GM19455 (cell line): Measurements from ENCODE around the gene PTPRN2.
"Not testable (repeated sequence)": the region's sequence is repeated elsewhere in the genome, so short reads cannot be mapped to it uniquely, and the experiment has no call there.

Experiments used
- ATAC-seq: cut with Tn5 transposase; IDR thresholded peaks from one replicate; pipeline ENCODE4 v1.9.1; 2021; ENCODE audit not compliant: unreplicated experiment

Gene PTPRN2

GRCh38 chr7:158587162-158588084 lies at the start of gene PTPRN2:
Gene PTPRN2 (minus strand): TSS chr7:158587823.
- peak; percentile 66 for ATAC-seq

GRCh38 chr7:158633055-158633956 lies 45.7 kb upstream of the PTPRN2 start:
- no peak for ATAC-seq

GRCh38 chr7:158631574-158632195 lies 44.1 kb upstream of the PTPRN2 start:
- ATAC-seq = no peak

DNA sequence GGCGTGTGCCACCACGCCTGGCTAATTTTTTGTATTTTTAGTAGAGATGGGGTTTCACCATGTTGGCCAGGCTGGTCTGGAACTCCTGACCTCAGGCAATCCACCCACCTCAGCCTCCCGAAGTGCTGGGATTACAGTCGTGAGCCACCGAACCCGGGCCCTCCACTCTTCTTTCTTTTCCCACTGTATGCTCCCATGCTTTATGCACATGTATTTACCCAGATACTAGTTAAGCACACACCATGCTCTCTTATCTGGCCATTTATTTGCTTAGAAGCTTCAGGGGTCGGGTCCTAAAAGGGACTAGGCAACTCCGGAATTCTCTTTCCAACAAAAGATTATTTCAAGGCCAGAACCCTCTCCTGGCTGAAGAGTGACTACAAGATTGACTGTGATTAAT lies 38.7 kb upstream of the PTPRN2 start:
- ATAC-seq = not testable (repeated sequence)

- ATAC-seq = no peak
Measured at GRCh38 chr7:158623241-158623640, 35.6 kb upstream of the PTPRN2 start.

- no peak for ATAC-seq
Measured at GRCh38 chr7:158620839-158621441, 33.3 kb upstream of the PTPRN2 start.

GRCh38 chr7:158620418-158620817 lies 32.8 kb upstream of the PTPRN2 start:
- ATAC-seq = no peak

DNA sequence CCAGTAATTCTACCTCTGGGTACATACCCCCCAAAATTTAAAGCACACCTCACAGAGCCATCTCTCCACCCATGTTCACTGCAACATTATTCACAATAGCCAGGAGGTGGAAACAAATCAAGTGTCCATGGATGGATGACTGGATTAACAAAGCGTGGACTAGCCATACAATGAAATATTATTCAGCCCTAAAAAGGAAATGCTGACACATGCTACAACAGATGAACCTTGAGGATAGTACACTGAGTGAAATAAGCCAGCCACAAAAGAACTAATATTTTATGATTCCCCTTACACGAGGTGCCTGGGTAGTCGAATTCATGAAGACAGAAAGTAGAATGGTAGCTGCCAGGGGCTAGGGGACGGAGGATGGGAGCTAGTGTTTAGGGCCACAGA lies 31.1 kb upstream of the PTPRN2 start:
- no peak for ATAC-seq

DNA sequence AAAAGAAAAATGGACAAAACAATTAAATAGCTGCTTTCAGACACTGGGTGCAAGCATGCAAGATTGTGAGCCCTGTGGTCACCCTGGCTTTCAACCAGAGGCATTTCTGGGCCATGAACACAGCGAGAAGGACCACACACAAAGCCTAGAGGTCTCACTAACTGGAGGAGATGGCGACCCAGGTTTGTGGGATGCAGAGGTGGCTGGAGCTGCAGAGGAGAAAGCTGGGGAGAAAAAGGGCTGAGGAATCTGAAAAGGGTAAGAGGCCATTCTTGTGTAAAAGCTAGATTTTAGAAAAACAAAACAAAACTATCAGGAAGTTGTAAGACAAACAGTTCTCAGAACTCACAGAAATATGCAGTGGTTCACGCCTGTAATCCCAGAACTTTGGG lies 30.1 kb upstream of the PTPRN2 start:
- ATAC-seq = no peak

GRCh38 chr7:158616050-158616449 lies 28.4 kb upstream of the PTPRN2 start:
- ATAC-seq = no peak

GRCh38 chr7:158614700-158615099 lies 27.1 kb upstream of the PTPRN2 start:
- ATAC-seq = no peak

DNA sequence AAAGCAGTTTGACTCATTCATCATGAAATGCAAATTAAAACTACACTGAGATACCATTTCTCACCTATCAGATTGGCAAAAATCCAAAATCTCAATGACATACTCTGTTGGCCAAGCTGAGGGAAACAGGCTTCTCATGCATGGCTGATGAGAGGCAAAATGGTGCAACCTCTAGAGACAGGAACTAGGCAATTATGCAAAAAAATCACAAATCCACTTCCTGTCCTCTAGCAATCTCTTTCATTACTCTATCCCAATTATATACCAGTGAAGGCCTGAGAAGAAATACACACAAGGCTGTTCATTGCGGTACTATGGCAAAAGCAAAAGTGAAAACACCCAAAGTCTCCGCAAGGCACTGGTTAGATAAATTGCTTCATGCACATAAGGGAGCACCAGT lies 25.9 kb upstream of the PTPRN2 start:
- peak; percentile 87 for ATAC-seq

DNA sequence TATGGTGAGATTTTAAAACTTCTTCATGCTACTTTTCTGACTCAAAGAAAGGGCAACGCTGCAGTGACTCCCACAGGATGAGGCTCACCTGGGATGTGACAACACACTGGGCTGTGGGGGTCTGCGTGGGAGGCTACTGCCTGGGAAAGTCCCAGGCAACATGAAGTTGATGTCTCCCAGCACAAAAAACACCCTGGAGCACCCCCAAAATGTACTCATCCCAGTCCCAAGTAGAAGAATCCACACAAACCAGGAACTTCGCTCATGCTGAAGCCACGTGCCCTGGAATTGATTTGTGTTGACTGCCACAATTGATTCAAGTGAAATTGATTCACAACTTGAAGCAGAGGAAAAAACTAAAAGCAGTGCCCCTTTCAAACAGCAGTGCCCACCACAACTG lies 24.9 kb upstream of the PTPRN2 start:
- no peak for ATAC-seq

- ATAC-seq = no peak
Measured at GRCh38 chr7:158611541-158611940, 23.9 kb upstream of the PTPRN2 start.

GRCh38 chr7:158609313-158609974 lies 21.8 kb upstream of the PTPRN2 start:
- ATAC-seq = no peak

DNA sequence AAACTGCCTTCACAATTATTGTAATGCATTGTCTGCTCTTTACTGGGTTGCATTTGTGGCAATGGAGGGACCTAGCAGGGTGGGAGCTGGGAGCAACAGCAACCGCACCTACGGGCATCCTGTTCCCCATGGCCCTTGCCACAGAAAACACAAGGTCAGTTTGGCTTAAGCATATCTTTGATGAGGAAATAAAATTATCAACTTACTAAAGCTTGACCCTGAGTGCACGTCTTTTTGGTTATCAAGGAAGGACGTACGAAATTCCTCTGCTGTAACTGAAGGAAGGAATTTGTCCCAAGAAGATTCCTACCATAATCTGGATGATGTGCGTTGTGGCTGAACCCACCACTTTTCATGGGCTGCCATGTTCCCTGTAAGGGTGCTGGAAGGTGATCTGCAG lies 19.9 kb upstream of the PTPRN2 start:
- no peak for ATAC-seq

DNA sequence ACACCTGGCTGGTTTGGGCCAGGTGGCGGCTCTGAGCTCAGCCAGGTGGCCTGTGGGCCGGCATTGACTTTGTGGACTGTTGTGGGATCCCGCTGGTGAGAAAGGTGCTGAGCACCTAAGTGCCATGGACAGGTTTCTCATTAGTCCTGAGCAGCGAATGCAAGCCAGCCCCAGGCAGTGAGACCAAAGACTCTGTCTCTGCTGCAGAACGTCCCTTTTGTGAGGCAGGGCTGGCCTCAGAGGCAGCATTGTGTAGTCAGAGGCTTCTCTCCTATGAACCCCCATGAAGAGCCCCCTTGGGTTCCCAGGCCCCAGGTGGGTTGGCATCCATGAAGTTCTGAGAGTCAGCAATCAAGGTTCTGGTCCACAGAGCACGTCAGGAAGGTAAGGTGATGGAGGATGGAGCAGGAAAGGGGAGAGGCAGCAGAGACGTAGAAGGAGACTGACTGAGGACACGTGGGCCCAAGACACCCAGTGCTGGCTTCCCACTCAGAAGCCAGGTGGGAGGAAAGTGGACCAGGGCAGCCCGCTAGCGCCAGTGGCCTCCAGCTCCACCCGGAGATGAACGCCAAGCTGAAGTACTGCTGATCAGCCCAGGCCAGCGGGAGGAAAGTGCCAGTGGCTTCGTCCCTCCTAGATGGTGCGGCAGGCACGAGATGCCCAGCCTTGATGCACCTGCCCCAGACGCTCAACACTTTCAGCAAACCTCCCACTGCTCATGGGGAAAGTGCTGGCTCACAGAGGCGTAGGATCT lies 19.2 kb upstream of the PTPRN2 start:
- ATAC-seq = no peak

DNA sequence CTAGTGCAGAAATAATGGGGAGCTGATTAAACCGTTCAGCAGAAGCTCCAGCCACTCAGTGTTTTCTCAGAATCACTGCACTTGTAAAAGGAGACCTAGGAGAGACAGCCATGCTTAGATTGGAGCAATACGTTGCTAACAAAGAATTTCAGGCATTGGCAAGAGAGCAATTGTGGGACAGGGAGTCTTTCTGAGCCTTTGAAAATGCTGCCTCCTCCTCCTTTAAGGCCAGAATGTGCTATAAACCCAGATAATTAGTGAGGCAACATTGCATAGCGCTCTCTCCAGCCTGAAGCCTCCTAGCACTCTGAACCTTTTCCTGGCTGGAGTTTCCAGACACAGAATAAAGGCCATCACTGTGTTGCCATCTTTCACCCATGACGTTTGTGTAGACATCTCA lies 18.5 kb upstream of the PTPRN2 start:
- ATAC-seq = no peak
